ENCODE measurements around the gene MCM3. TPM values are rescaled to one million over a fixed set of nuclear protein-coding genes. Genes with fewer than 3 reads are reported as not detected.

Gene MCM3
- total RNA-seq, 1 donor from 2014 or later: 21.5 TPM

- Mint-ChIP-seq H3K27me3 (ENCODE audit: unreplicated experiment) (peaks cover 1% of the 10 kb centered on the region), H3K4me1 (ENCODE audit: low read depth, unreplicated experiment) (no peaks in the 10 kb centered on the region), H3K4me3 (ENCODE audit: unreplicated experiment) (no peak overlapping the region), H3K27ac (ENCODE audit: unreplicated experiment) (no peak overlapping the region), H3K9me3 (ENCODE audit: unreplicated experiment) (no peaks in the 10 kb centered on the region), H3K36me3 (ENCODE audit: unreplicated experiment) (no peaks in the 10 kb centered on the region)
- TF ChIP-seq CTCF (IDR thresholded peaks at IDR 0.05; ENCODE audit: partially characterized antibody, unreplicated experiment): no peak
- no peak for DNase-seq
Measured at GRCh38 chr6:52231406-52232127, 53.0 kb downstream of the MCM3 start.

GRCh38 chr6:52230685-52231084 lies 53.9 kb downstream of the MCM3 start:
- Mint-ChIP-seq H3K4me1 (ENCODE audit: low read depth, unreplicated experiment) (no peaks in the 10 kb centered on the region), H3K27ac (ENCODE audit: unreplicated experiment) (no peak overlapping the region), H3K36me3 (ENCODE audit: unreplicated experiment) (no peaks in the 10 kb centered on the region), H3K4me3 (ENCODE audit: unreplicated experiment) (no peak overlapping the region), H3K27me3 (ENCODE audit: unreplicated experiment) (no peaks in the 10 kb centered on the region), H3K9me3 (ENCODE audit: unreplicated experiment) (no peaks in the 10 kb centered on the region)
- DNase-seq: no peak
- no peak for TF ChIP-seq CTCF (IDR thresholded peaks at IDR 0.05; ENCODE audit: partially characterized antibody, unreplicated experiment)

- no peaks in the 10 kb centered on the region for H3K4me1 Mint-ChIP-seq (ENCODE audit: low read depth, unreplicated experiment)
- peaks cover 2% of the 10 kb centered on the region for H3K9me3 Mint-ChIP-seq (ENCODE audit: unreplicated experiment)
- no peak overlapping the region for H3K27ac Mint-ChIP-seq (ENCODE audit: unreplicated experiment)
Measured at GRCh38 chr6:52227495-52227894, 57.0 kb downstream of the MCM3 start.

GRCh38 chr6:52221302-52221701 lies 63.2 kb downstream of the MCM3 start:
- no peak for DNase-seq
- no peaks in the 10 kb centered on the region for H3K36me3 Mint-ChIP-seq (ENCODE audit: unreplicated experiment)
- TF ChIP-seq CTCF (IDR thresholded peaks at IDR 0.05; ENCODE audit: partially characterized antibody, unreplicated experiment): no peak
- H3K9me3 Mint-ChIP-seq (ENCODE audit: unreplicated experiment): peaks cover 2% of the 10 kb centered on the region
- no peaks in the 10 kb centered on the region for H3K4me1 Mint-ChIP-seq (ENCODE audit: low read depth, unreplicated experiment)
- no peaks in the 10 kb centered on the region for H3K27me3 Mint-ChIP-seq (ENCODE audit: unreplicated experiment)
- H3K27ac Mint-ChIP-seq (ENCODE audit: unreplicated experiment): no peak overlapping the region
- no peak overlapping the region for H3K4me3 Mint-ChIP-seq (ENCODE audit: unreplicated experiment)

More at GRCh38 chr6:52227495-52227894, 57.0 kb downstream of the MCM3 start:
- Mint-ChIP-seq H3K27me3 (ENCODE audit: unreplicated experiment) (no peaks in the 10 kb centered on the region), H3K4me3 (ENCODE audit: unreplicated experiment) (no peak overlapping the region), H3K36me3 (ENCODE audit: unreplicated experiment) (no peaks in the 10 kb centered on the region)
- TF ChIP-seq CTCF (IDR thresholded peaks at IDR 0.05; ENCODE audit: partially characterized antibody, unreplicated experiment): no peak
- DNase-seq: no peak

GRCh38 chr6:52217761-52218160 lies 66.8 kb downstream of the MCM3 start:
- Mint-ChIP-seq H3K27me3 (ENCODE audit: unreplicated experiment) (no peaks in the 10 kb centered on the region), H3K4me1 (ENCODE audit: low read depth, unreplicated experiment) (no peaks in the 10 kb centered on the region)

More at GRCh38 chr6:52217761-52218160, 66.8 kb downstream of the MCM3 start:
- no peak overlapping the region for H3K4me3 Mint-ChIP-seq (ENCODE audit: unreplicated experiment)
- H3K36me3 Mint-ChIP-seq (ENCODE audit: unreplicated experiment): no peaks in the 10 kb centered on the region
- H3K27ac Mint-ChIP-seq (ENCODE audit: unreplicated experiment): no peak overlapping the region
- no peak for TF ChIP-seq CTCF (IDR thresholded peaks at IDR 0.05; ENCODE audit: partially characterized antibody, unreplicated experiment)
- DNase-seq: no peak
- no peaks in the 10 kb centered on the region for H3K9me3 Mint-ChIP-seq (ENCODE audit: unreplicated experiment)
